HCT116 (cell line): ENCODE results near the gene FHIT. TPM values are rescaled to one million over a fixed set of nuclear protein-coding genes. Genes with fewer than 3 reads are reported as not detected.

ENCODE experiments used
- ATAC-seq: fragments of 200-7000 bp; cut with Tn5 transposase; 2 replicates; pipeline ENCODE4 v1.9.1; 2020; ENCODE audit warnings: mild to moderate bottlenecking, moderate library complexity
- BruUV-seq: library from RNA; stranded (reverse); fragments of 400-500 nt; replicated peaks from 2 replicates; lab custom pipeline; 2021; lab: Mats Ljungman, UMichigan
- CTCF ChIA-PET: fragments of 300-600 bp; sonication (Branson Sonifier 250); formaldehyde crosslinking; loops from one replicate; lab custom pipeline; 2021; ENCODE audit warnings: antibody characterized with exemption; lab: Charles Lee
- POLR2A ChIA-PET: fragments of 300-600, 350-600 bp; sonication (Branson Sonifier 250); formaldehyde crosslinking; loops from one replicate; lab custom pipeline; 2021; ENCODE audit warnings: antibody characterized with exemption; lab: Charles Lee
- RAD21 ChIA-PET, 2 experiments: fragments of 300-600 bp; sonication (Branson Sonifier 250); formaldehyde crosslinking; loops; one replicate each; lab custom pipeline; 2023; ENCODE audit warnings: low total read pairs in 2 of 2; ENCODE audit not compliant: uncharacterized antibody in 2 of 2, unreplicated experiment in 2 of 2, low non-redundant PET in 1 of 2; lab: Charles Lee
- DNase-seq: peaks from one replicate; pipeline ENCODE4 v3.0.0-alpha.2; 2010; ENCODE audit warnings: low read depth, low spot score
- H2AFZ ChIP-seq: fragments of 200-600 bp; shearing (Covaris generic), sonication (generic); 2 replicates; pipeline ENCODE4 v1.6.1; 2017; ENCODE audit warnings: low read depth, mixed run types, mixed read lengths, antibody characterized with exemption, low read length; ENCODE audit not compliant: poor library complexity, severe bottlenecking
- H3K27ac ChIP-seq: 2 replicates; pipeline ENCODE4 v1.5.1; 2012; ENCODE audit warnings: low read depth, low read length
- H3K27me3 ChIP-seq: fragments of 200-600 bp; sonication (generic); 2 replicates; pipeline ENCODE4 v1.6.1; 2016; ENCODE audit warnings: mixed run types, low read length, mixed read lengths; ENCODE audit not compliant: insufficient read depth
- H3K36me3 ChIP-seq, 2 experiments: fragments of 200-500 bp in 1 of 2; fragments of 200-600 bp in 1 of 2; sonication (Bioruptor generic) in 1 of 2; sonication (generic) in 1 of 2; 2 replicates each; pipeline versions ENCODE4 v1.5.1 to v1.6.1; 2014 to 2016; ENCODE audit warnings: low read length in 2 of 2, inconsistent platforms in 1 of 2, mixed read lengths in 1 of 2, mixed run types in 1 of 2; ENCODE audit not compliant: insufficient read depth in 2 of 2, control insufficient read depth in 1 of 2
- H3K4me1 ChIP-seq, 2 experiments: fragments of 200-600 bp in 1 of 2; sonication (generic) in 1 of 2; 2 replicates each; pipeline versions ENCODE4 v1.5.1 to v1.6.1; 2012 to 2017; ENCODE audit warnings: low read length in 2 of 2, inconsistent platforms in 1 of 2, mild to moderate bottlenecking in 1 of 2, mixed read lengths in 1 of 2, mixed run types in 1 of 2, moderate library complexity in 1 of 2; ENCODE audit not compliant: insufficient read depth in 2 of 2, control insufficient read depth in 1 of 2
- H3K4me2 ChIP-seq: fragments of 200-600 bp; sonication (generic); 2 replicates; pipeline ENCODE4 v1.6.1; 2017; ENCODE audit warnings: mixed run types, low read length, mixed read lengths
- H3K4me3 ChIP-seq, 2 experiments: fragments of 200-600 bp in 1 of 2; sonication (generic) in 1 of 2; replicated peaks in 1 of 2; 2 replicates each; pipeline ENCODE4 v1.5.1; 2011 to 2016; ENCODE audit warnings: low read length in 2 of 2, control low read depth in 1 of 2, low read depth in 1 of 2, mild to moderate bottlenecking in 1 of 2, mixed read lengths in 1 of 2, mixed run types in 1 of 2
- H3K79me2 ChIP-seq: fragments of 200-600 bp; sonication (generic); 2 replicates; pipeline ENCODE4 v1.6.1; 2017; ENCODE audit warnings: mild to moderate bottlenecking, mixed run types, low read length, moderate library complexity, mixed read lengths; ENCODE audit not compliant: insufficient read depth
- H3K9ac ChIP-seq: fragments of 200-600 bp; sonication (generic); 2 replicates; pipeline ENCODE4 v1.6.1; 2016; ENCODE audit warnings: low read length, mixed read lengths
- H3K9me2 ChIP-seq: fragments of 200-600 bp; sonication (generic), shearing (Covaris generic); 2 replicates; pipeline ENCODE4 v1.6.1; 2017; ENCODE audit warnings: mixed run types, mild to moderate bottlenecking, moderate library complexity; ENCODE audit not compliant: insufficient read depth
- H3K9me3 ChIP-seq, 2 experiments: fragments of 200-500 bp in 1 of 2; fragments of 200-600 bp in 1 of 2; sonication (Bioruptor generic) in 1 of 2; sonication (generic) in 1 of 2; 2 replicates each; pipeline ENCODE4 v1.6.1; 2014 to 2017; ENCODE audit warnings: low read length in 2 of 2, mixed read lengths in 2 of 2, inconsistent platforms in 1 of 2, low read depth in 1 of 2, mild to moderate bottlenecking in 1 of 2, mixed run types in 1 of 2, moderate library complexity in 1 of 2; ENCODE audit not compliant: control insufficient read depth in 1 of 2, insufficient read depth in 1 of 2
- H4K20me1 ChIP-seq: fragments of 200-600 bp; sonication (generic), shearing (Covaris generic); 2 replicates; pipeline ENCODE4 v1.6.1; 2017; ENCODE audit warnings: mixed run types, mild to moderate bottlenecking, moderate library complexity; ENCODE audit not compliant: insufficient read depth
- ATF3 ChIP-seq: IDR thresholded peaks from 2 replicates; pipeline ENCODE4 v1.6.1; 2012
- CEBPB ChIP-seq: IDR thresholded peaks from 2 replicates; pipeline ENCODE4 v1.6.1; 2012; ENCODE audit warnings: low read depth
- CTCF ChIP-seq, 3 experiments: fragments of 200-600 bp in 1 of 3; sonication (generic) in 1 of 3; IDR thresholded peaks in 2 of 3; conservative IDR thresholded peaks in 1 of 3; 2 replicates each; pipeline ENCODE4 v1.5.1; 2012 to 2017; ENCODE audit warnings: low read depth in 2 of 3, low read length in 2 of 3, antibody characterized with exemption in 1 of 3, borderline replicate concordance in 1 of 3, control low read depth in 1 of 3, mild to moderate bottlenecking in 1 of 3, mixed read lengths in 1 of 3, mixed run types in 1 of 3, moderate library complexity in 1 of 3; ENCODE audit not compliant: insufficient read depth in 1 of 3
- EGR1 ChIP-seq: IDR thresholded peaks from 2 replicates; pipeline ENCODE4 v1.6.1; 2012; ENCODE audit warnings: low read depth
- ELF1 ChIP-seq: IDR thresholded peaks from 2 replicates; pipeline ENCODE4 v1.6.1; 2012; ENCODE audit warnings: low read depth, borderline replicate concordance
- EZH2 ChIP-seq: fragments of 200-600 bp; sonication (generic); IDR thresholded peaks from 2 replicates; pipeline ENCODE4 v1.6.1; 2017; ENCODE audit warnings: antibody characterized with exemption, mixed run types
- EZH2phosphoT487 ChIP-seq: fragments of 200-600 bp; IDR thresholded peaks from 2 replicates; pipeline ENCODE4 v1.6.1; 2018; ENCODE audit warnings: antibody characterized with exemption, borderline replicate concordance
- FOSL1 ChIP-seq: IDR thresholded peaks from 2 replicates; pipeline ENCODE4 v1.6.1; 2012; ENCODE audit warnings: low read depth
- JUND ChIP-seq: IDR thresholded peaks from 2 replicates; pipeline ENCODE4 v1.6.1; 2012
- MAX ChIP-seq: IDR thresholded peaks from 2 replicates; pipeline ENCODE4 v1.6.1; 2012
- POLR2A ChIP-seq: IDR thresholded peaks from 2 replicates; pipeline ENCODE4 v1.7.0; 2011; ENCODE audit warnings: borderline replicate concordance; ENCODE audit not compliant: insufficient read depth, insufficient read length; ENCODE audit errors: extremely low read depth
- POLR2AphosphoS5 ChIP-seq: IDR thresholded peaks from 2 replicates; pipeline ENCODE4 v1.6.1; 2011; ENCODE audit warnings: mild to moderate bottlenecking, low read depth, low read length, moderate library complexity
- RAD21 ChIP-seq: IDR thresholded peaks from 2 replicates; pipeline ENCODE4 v1.6.1; 2012; ENCODE audit warnings: low read depth, mild to moderate bottlenecking
- REST ChIP-seq: IDR thresholded peaks from 2 replicates; pipeline ENCODE4 v1.6.1; 2012; ENCODE audit warnings: low read depth
- SP1 ChIP-seq: IDR thresholded peaks from 2 replicates; pipeline ENCODE4 v1.6.1; 2012; ENCODE audit warnings: low read depth
- SRF ChIP-seq: IDR thresholded peaks from 2 replicates; pipeline ENCODE4 v1.6.1; 2012; ENCODE audit warnings: low read depth
- TCF7L2 ChIP-seq: IDR thresholded peaks from 2 replicates; pipeline ENCODE4 v1.7.0; 2011; ENCODE audit warnings: borderline replicate concordance, inconsistent platforms; ENCODE audit not compliant: insufficient read depth, insufficient read length; ENCODE audit errors: extremely low read depth
- YY1 ChIP-seq: IDR thresholded peaks from 2 replicates; pipeline ENCODE4 v1.6.1; 2011; ENCODE audit warnings: low read length, low read depth, moderate library complexity, mild to moderate bottlenecking; ENCODE audit not compliant: insufficient replicate concordance; ENCODE audit errors: extremely low read depth
- ZFX ChIP-seq: fragments of 450-650 bp; IDR thresholded peaks from 2 replicates; pipeline ENCODE4 v1.6.1; 2017
- ZNF274 ChIP-seq: fragments of 200-500 bp; sonication (Bioruptor generic); IDR thresholded peaks from 2 replicates; pipeline ENCODE4 v1.6.1; 2014; ENCODE audit warnings: mild to moderate bottlenecking, low read depth, low read length, inconsistent platforms
- intact Hi-C: fragments of 100-400 bp; cut with micrococcal nuclease; formaldehyde crosslinking; loops from 2 replicates; pipeline ENCODE4 v1.10.0; 2022
- total RNA-seq: library from RNA; stranded (reverse); gene quantifications from one replicate; pipeline ENCODE4 v1.2.1, GENCODE V29; 2021; ENCODE audit not compliant: unreplicated experiment

The FHIT gene
- total RNA-seq, 1 experiment from 2014 or later: 20.1 TPM

- Histone ChIP-seq H3K4me1 (no peaks in the 10 kb centered on the region), H3K4me2 (no peak overlapping the region), H3K27ac (no peak overlapping the region), H3K79me2 (no peaks in the 10 kb centered on the region), H3K36me3 (no peaks in the 10 kb centered on the region), H3K4me3 (no peak overlapping the region), H3K9me2 (no peaks in the 10 kb centered on the region), H3K27me3 (no peaks in the 10 kb centered on the region), H2AFZ (no peak overlapping the region), H3K9ac (no peak overlapping the region), H3K9me3 (no peaks in the 10 kb centered on the region), H4K20me1 (no peaks in the 10 kb centered on the region)
- ChIA-PET CTCF (no interaction called here), POLR2A (no interaction called here), RAD21 (no interaction called here)
- TF ChIP-seq EGR1 (no peak), REST (no peak), SP1 (no peak), CEBPB (no peak), ZFX (no peak), POLR2AphosphoS5 (no peak), EZH2 (no peak), FOSL1 (no peak), ATF3 (no peak), MAX (no peak), ELF1 (no peak), YY1 (no peak), RAD21 (no peak), EZH2phosphoT487 (no peak), SRF (no peak), TCF7L2 (no peak), POLR2A (no peak), CTCF (IDR thresholded peaks at IDR 0.05 in 2 of 3, conservative IDR thresholded peaks at IDR 0.05 in 1 of 3; ENCODE audit: borderline replicate concordance in 1 of 3, insufficient read depth in 1 of 3, low read depth in 2 of 3, low read length in 2 of 3) (no peak), ZNF274 (no peak), JUND (no peak)
- BruUV-seq: no TSS peak
- DNase-seq: no peak
- ATAC-seq: no peak
- intact Hi-C loops: no loop called here
Measured at GRCh38 chr3:59749291-59749690, 1502.0 kb downstream of the FHIT start.
